Activated naive CD8-positive, alpha-beta T cell treated with anti-CD3 and anti-CD28 coated beads for 36 hours (primary cell): ENCODE results near the gene PPFIA3. TPM values are rescaled to one million over a fixed set of nuclear protein-coding genes. Genes with fewer than 3 reads are reported as not detected.

ENCODE experiments used
- DNase-seq: peaks from one replicate; pipeline ENCODE4 v3.0.0; 2021
- H3K27ac Mint-ChIP-seq: one replicate; pipeline ENCODE4 v1.8.0; 2022; ENCODE audit warnings: mild to moderate bottlenecking, moderate library complexity, mixed read lengths
- H3K27me3 Mint-ChIP-seq: one replicate; pipeline ENCODE4 v1.8.0; 2022; ENCODE audit warnings: mild to moderate bottlenecking, mixed read lengths
- H3K36me3 Mint-ChIP-seq: one replicate; pipeline ENCODE4 v1.8.0; 2021; ENCODE audit warnings: mild to moderate bottlenecking, mixed read lengths
- H3K4me1 Mint-ChIP-seq: one replicate; pipeline ENCODE4 v1.8.0; 2021; ENCODE audit warnings: mixed read lengths
- H3K4me3 Mint-ChIP-seq: one replicate; pipeline ENCODE4 v1.8.0; 2022; ENCODE audit warnings: mild to moderate bottlenecking, moderate library complexity, mixed read lengths
- H3K9me3 Mint-ChIP-seq: one replicate; pipeline ENCODE4 v1.8.0; 2022; ENCODE audit warnings: mixed read lengths
- total RNA-seq, 2 experiments: library from RNA; stranded (reverse); gene quantifications; one replicate each; pipeline ENCODE4 v1.2.3, GENCODE V29; 2021

Gene PPFIA3
- total RNA-seq, 2 experiments from 2014 or later, result 3.2 to 4.3 TPM

GRCh38 chr19:49148044-49148682 is 28.8 kb downstream of the PPFIA3 start:
- Mint-ChIP-seq H3K4me1 (peaks cover 24% of the 10 kb centered on the region), H3K27me3 (peaks cover 83% of the 10 kb centered on the region), H3K27ac (no peak overlapping the region), H3K4me3 (no peak overlapping the region), H3K36me3 (peaks cover 3% of the 10 kb centered on the region), H3K9me3 (peaks cover 2% of the 10 kb centered on the region)
- no peak for DNase-seq

- peaks cover 3% of the 10 kb centered on the region for H3K36me3 Mint-ChIP-seq
- DNase-seq, result peak; percentile 84
- peaks cover 88% of the 10 kb centered on the region for H3K27me3 Mint-ChIP-seq
- peak overlapping the region; percentile 51 for H3K4me3 Mint-ChIP-seq
- H3K9me3 Mint-ChIP-seq, result peaks cover 2% of the 10 kb centered on the region
- H3K27ac Mint-ChIP-seq, result no peak overlapping the region
- H3K4me1 Mint-ChIP-seq, result peaks cover 24% of the 10 kb centered on the region
Measured at GRCh38 chr19:49148784-49149651, 29.7 kb downstream of the PPFIA3 start.

- H3K27me3 Mint-ChIP-seq, result peaks cover 91% of the 10 kb centered on the region
- H3K4me3 Mint-ChIP-seq, result peak overlapping the region; percentile 79
- no peak overlapping the region for H3K27ac Mint-ChIP-seq
- peaks cover 2% of the 10 kb centered on the region for H3K9me3 Mint-ChIP-seq
- peaks cover 24% of the 10 kb centered on the region for H3K4me1 Mint-ChIP-seq
- H3K36me3 Mint-ChIP-seq, result peaks cover 3% of the 10 kb centered on the region
- DNase-seq, result no peak
Measured at GRCh38 chr19:49149652-49150105, 30.3 kb downstream of the PPFIA3 start.

GRCh38 chr19:49150106-49150943 is 31.0 kb downstream of the PPFIA3 start:
- DNase-seq, result no peak
- Mint-ChIP-seq H3K9me3 (peaks cover 2% of the 10 kb centered on the region), H3K4me1 (peaks cover 22% of the 10 kb centered on the region), H3K27me3 (peaks cover 94% of the 10 kb centered on the region), H3K4me3 (peak overlapping the region; percentile 79), H3K36me3 (peaks cover 3% of the 10 kb centered on the region), H3K27ac (no peak overlapping the region)

- DNase-seq, result no peak
- H3K36me3 Mint-ChIP-seq, result peaks cover 3% of the 10 kb centered on the region
- H3K27ac Mint-ChIP-seq, result no peak overlapping the region
- peaks cover 17% of the 10 kb centered on the region for H3K4me1 Mint-ChIP-seq
- H3K27me3 Mint-ChIP-seq, result peaks cover 94% of the 10 kb centered on the region
- H3K9me3 Mint-ChIP-seq, result peaks cover 2% of the 10 kb centered on the region
- peak overlapping the region; percentile 18 for H3K4me3 Mint-ChIP-seq
Measured at GRCh38 chr19:49150944-49151243, 31.6 kb downstream of the PPFIA3 start.

- Mint-ChIP-seq H3K27ac (no peak overlapping the region), H3K4me3 (no peak overlapping the region), H3K36me3 (peaks cover 3% of the 10 kb centered on the region), H3K4me1 (peaks cover 14% of the 10 kb centered on the region), H3K9me3 (peaks cover 2% of the 10 kb centered on the region), H3K27me3 (peaks cover 95% of the 10 kb centered on the region)
- peak; percentile 46 for DNase-seq
Measured at GRCh38 chr19:49151267-49152118, 32.1 kb downstream of the PPFIA3 start.

GRCh38 chr19:49152119-49152550 is 32.8 kb downstream of the PPFIA3 start:
- H3K9me3 Mint-ChIP-seq, result peaks cover 2% of the 10 kb centered on the region
- peaks cover 14% of the 10 kb centered on the region for H3K4me1 Mint-ChIP-seq
- no peak for DNase-seq
- no peak overlapping the region for H3K27ac Mint-ChIP-seq
- peaks cover 3% of the 10 kb centered on the region for H3K36me3 Mint-ChIP-seq
- H3K27me3 Mint-ChIP-seq, result peaks cover 93% of the 10 kb centered on the region
- H3K4me3 Mint-ChIP-seq, result no peak overlapping the region

GRCh38 chr19:49153167-49153809 is 33.9 kb downstream of the PPFIA3 start:
- H3K4me1 Mint-ChIP-seq, result peaks cover 15% of the 10 kb centered on the region
- H3K27ac Mint-ChIP-seq, result no peak overlapping the region
- no peak for DNase-seq
- H3K36me3 Mint-ChIP-seq, result peaks cover 3% of the 10 kb centered on the region
- peaks cover 2% of the 10 kb centered on the region for H3K9me3 Mint-ChIP-seq
- no peak overlapping the region for H3K4me3 Mint-ChIP-seq
- H3K27me3 Mint-ChIP-seq, result peaks cover 93% of the 10 kb centered on the region

GRCh38 chr19:49154279-49154678 is 34.9 kb downstream of the PPFIA3 start:
- Mint-ChIP-seq H3K4me3 (no peak overlapping the region), H3K4me1 (peaks cover 13% of the 10 kb centered on the region), H3K36me3 (peaks cover 2% of the 10 kb centered on the region), H3K9me3 (peaks cover 2% of the 10 kb centered on the region), H3K27ac (no peak overlapping the region), H3K27me3 (peaks cover 93% of the 10 kb centered on the region)
- DNase-seq, result no peak

GRCh38 chr19:49155005-49155819 is 35.9 kb downstream of the PPFIA3 start, which contains the start of gene HRC:
Gene HRC (minus strand): TSS chr19:49155396. CDS start chr19:49155237, 159 bp downstream.
- peaks cover 92% of the 10 kb centered on the region for H3K27me3 Mint-ChIP-seq

GRCh38 chr19:49155820-49156346 is 36.5 kb downstream of the PPFIA3 start:
- Mint-ChIP-seq H3K4me1 (peaks cover 8% of the 10 kb centered on the region), H3K9me3 (peaks cover 2% of the 10 kb centered on the region), H3K36me3 (no peaks in the 10 kb centered on the region), H3K27me3 (peaks cover 94% of the 10 kb centered on the region), H3K27ac (no peak overlapping the region), H3K4me3 (no peak overlapping the region)
- no peak for DNase-seq

More at GRCh38 chr19:49155005-49155819, 35.9 kb downstream of the PPFIA3 start, which contains the start of gene HRC:
- no peak within 1 kb of the TSS for H3K4me3 Mint-ChIP-seq
- peaks cover 8% of the 10 kb centered on the region for H3K4me1 Mint-ChIP-seq
- peaks cover 2% of the 10 kb centered on the region for H3K36me3 Mint-ChIP-seq
- H3K9me3 Mint-ChIP-seq, result peaks cover 2% of the 10 kb centered on the region
- no peak for DNase-seq
- H3K27ac Mint-ChIP-seq, result no peak within 1 kb of the TSS

GRCh38 chr19:49157445-49158224 is 38.3 kb downstream of the PPFIA3 start, which contains the start of gene TRPM4:
Gene TRPM4 (plus strand): TSS chr19:49157792. CDS start chr19:49157867, 75 bp downstream.
- DNase-seq, result peak; percentile 60
- H3K27ac Mint-ChIP-seq, result no peak within 1 kb of the TSS
- peaks cover 81% of the 10 kb centered on the region for H3K27me3 Mint-ChIP-seq
- peak within 1 kb of the TSS; percentile 46 for H3K4me3 Mint-ChIP-seq
- no peaks in the 10 kb centered on the region for H3K9me3 Mint-ChIP-seq
- H3K36me3 Mint-ChIP-seq, result no peaks in the 10 kb centered on the region
- peaks cover 4% of the 10 kb centered on the region for H3K4me1 Mint-ChIP-seq
